HG02798 (cell line): ENCODE measurements around the gene BRF1.
A peak's percentile ranks its signal among the peaks of the same experiment; 100 is the strongest.

Experiments used
- ATAC-seq: cut with Tn5 transposase; IDR thresholded peaks from one replicate; pipeline ENCODE4 v1.9.1; 2021; ENCODE audit warnings: mild to moderate bottlenecking; ENCODE audit not compliant: unreplicated experiment, poor library complexity

BRF1 gene

GRCh38 chr14:105181549-105182295, 119.1 kb downstream of the BRF1 start:
- no peak for ATAC-seq

GRCh38 chr14:105180592-105181548, 119.9 kb downstream of the BRF1 start, which contains the start of gene NUDT14:
TSS of gene NUDT14 (minus strand) at chr14:105181312. CDS start at chr14:105181209, 103 bp downstream.
- ATAC-seq, result peak; percentile 64

- no peak for ATAC-seq
Observed at GRCh38 chr14:105179191-105179590, 121.6 kb downstream of the BRF1 start.

- ATAC-seq, result no peak
Observed at GRCh38 chr14:105178868-105179140, 122.0 kb downstream of the BRF1 start.

- no peak for ATAC-seq
Observed at GRCh38 chr14:105178069-105178867, 122.5 kb downstream of the BRF1 start.

- ATAC-seq, result no peak
Observed at GRCh38 chr14:105177082-105177481, 123.7 kb downstream of the BRF1 start.

GRCh38 chr14:105176513-105176912, 124.3 kb downstream of the BRF1 start:
- ATAC-seq, result no peak

GRCh38 chr14:105173901-105174894, 126.6 kb downstream of the BRF1 start:
- ATAC-seq, result no peak

GRCh38 chr14:105173145-105173544, 127.7 kb downstream of the BRF1 start:
- ATAC-seq, result no peak

- no peak for ATAC-seq
Observed at GRCh38 chr14:105172476-105172875, 128.3 kb downstream of the BRF1 start.

- ATAC-seq, result no peak
Observed at GRCh38 chr14:105171004-105171673, 129.7 kb downstream of the BRF1 start.

- no peak for ATAC-seq
Observed at GRCh38 chr14:105169776-105170655, 130.8 kb downstream of the BRF1 start.

GRCh38 chr14:105168979-105169507, 131.8 kb downstream of the BRF1 start:
- no peak for ATAC-seq

- ATAC-seq, result no peak
Observed at GRCh38 chr14:105168496-105168978, 132.3 kb downstream of the BRF1 start, which contains the start of gene JAG2. TSS of gene JAG2 (minus strand) at chr14:105168776. CDS start at chr14:105168420, 356 bp downstream.

GRCh38 chr14:105168093-105168420, 132.7 kb downstream of the BRF1 start:
- ATAC-seq, result no peak

GRCh38 chr14:105167303-105168092, 133.3 kb downstream of the BRF1 start:
- no peak for ATAC-seq
